Memory B cell (primary cell): ENCODE results near the gene ISLR.

Source experiments
- ATAC-seq: fragments of 150-1000 bp; cut with Tn5 transposase; 2 replicates; pipeline ENCODE4 v1.10.0; 2021; ENCODE audit warnings: low read depth, mild to moderate bottlenecking, moderate library complexity
- DNase-seq, 2 donors: peaks; one replicate each; pipeline ENCODE4 v3.0.0; 2022; ENCODE audit warnings: low spot score in 2 of 2
- H3K27ac Mint-ChIP-seq: one replicate; pipeline ENCODE4 v1.8.0; 2022; ENCODE audit warnings: mild to moderate bottlenecking, moderate library complexity, mixed read lengths
- H3K27me3 Mint-ChIP-seq: one replicate; pipeline ENCODE4 v1.8.0; 2022; ENCODE audit warnings: mixed read lengths
- H3K36me3 Mint-ChIP-seq: one replicate; pipeline ENCODE4 v1.8.0; 2022; ENCODE audit warnings: mild to moderate bottlenecking, mixed read lengths
- H3K4me1 Mint-ChIP-seq: one replicate; pipeline ENCODE4 v1.8.0; 2022; ENCODE audit warnings: mixed read lengths
- H3K4me3 Mint-ChIP-seq: one replicate; pipeline ENCODE4 v1.8.0; 2022; ENCODE audit warnings: mild to moderate bottlenecking, moderate library complexity, mixed read lengths
- H3K9me3 Mint-ChIP-seq: one replicate; pipeline ENCODE4 v1.8.0; 2022; ENCODE audit warnings: mixed read lengths

Gene ISLR

GRCh38 chr15:74185710-74186348 lies 12.3 kb downstream of the ISLR start:
- Mint-ChIP-seq H3K27me3 (peaks cover 7% of the 10 kb centered on the region), H3K9me3 (no peaks in the 10 kb centered on the region), H3K36me3 (no peaks in the 10 kb centered on the region), H3K4me1 (peaks cover 2% of the 10 kb centered on the region), H3K4me3 (no peak overlapping the region), H3K27ac (no peak overlapping the region)
- ATAC-seq (no peak), DNase-seq (no peak)

GRCh38 chr15:74188216-74188615 lies 14.7 kb downstream of the ISLR start:
- Mint-ChIP-seq H3K27me3 (peaks cover 6% of the 10 kb centered on the region), H3K27ac (no peak overlapping the region), H3K4me1 (peaks cover 2% of the 10 kb centered on the region), H3K4me3 (no peak overlapping the region), H3K9me3 (no peaks in the 10 kb centered on the region), H3K36me3 (no peaks in the 10 kb centered on the region)
- DNase-seq (no peak), ATAC-seq (no peak)

- Mint-ChIP-seq H3K36me3 (no peaks in the 10 kb centered on the region), H3K27ac (no peak overlapping the region), H3K9me3 (no peaks in the 10 kb centered on the region), H3K4me1 (peaks cover 2% of the 10 kb centered on the region), H3K27me3 (peaks cover 6% of the 10 kb centered on the region), H3K4me3 (no peak overlapping the region)
- DNase-seq (no peak), ATAC-seq (no peak)
Measured at GRCh38 chr15:74191798-74192197, 18.3 kb downstream of the ISLR start.

GRCh38 chr15:74192751-74193150 lies 19.2 kb downstream of the ISLR start:
- peaks cover 3% of the 10 kb centered on the region for H3K27me3 Mint-ChIP-seq
- no peaks in the 10 kb centered on the region for H3K36me3 Mint-ChIP-seq
- no peak for DNase-seq
- no peak overlapping the region for H3K4me3 Mint-ChIP-seq
- H3K4me1 Mint-ChIP-seq: no peaks in the 10 kb centered on the region
- no peak overlapping the region for H3K27ac Mint-ChIP-seq
- H3K9me3 Mint-ChIP-seq: no peaks in the 10 kb centered on the region
- no peak for ATAC-seq

- no peak overlapping the region for H3K4me3 Mint-ChIP-seq
- H3K4me1 Mint-ChIP-seq: no peaks in the 10 kb centered on the region
- H3K27ac Mint-ChIP-seq: no peak overlapping the region
- DNase-seq (no peak), ATAC-seq (no peak)
- peaks cover 3% of the 10 kb centered on the region for H3K27me3 Mint-ChIP-seq
- no peaks in the 10 kb centered on the region for H3K9me3 Mint-ChIP-seq
- H3K36me3 Mint-ChIP-seq: no peaks in the 10 kb centered on the region
Measured at GRCh38 chr15:74193299-74193718, 19.8 kb downstream of the ISLR start.

- no peak overlapping the region for H3K4me3 Mint-ChIP-seq
- ATAC-seq: no peak
- H3K27ac Mint-ChIP-seq: no peak overlapping the region
- peaks cover 3% of the 10 kb centered on the region for H3K27me3 Mint-ChIP-seq
- no peak for DNase-seq
- H3K4me1 Mint-ChIP-seq: no peaks in the 10 kb centered on the region
- H3K36me3 Mint-ChIP-seq: no peaks in the 10 kb centered on the region
- no peaks in the 10 kb centered on the region for H3K9me3 Mint-ChIP-seq
Measured at GRCh38 chr15:74193905-74194304, 20.4 kb downstream of the ISLR start.

GRCh38 chr15:74194572-74195559 lies 21.4 kb downstream of the ISLR start:
- Mint-ChIP-seq H3K9me3 (no peaks in the 10 kb centered on the region), H3K4me3 (no peak overlapping the region), H3K27ac (no peak overlapping the region), H3K4me1 (no peaks in the 10 kb centered on the region), H3K36me3 (no peaks in the 10 kb centered on the region), H3K27me3 (peaks cover 3% of the 10 kb centered on the region)
- no peak for DNase-seq
- ATAC-seq: no peak

GRCh38 chr15:74196175-74196574 lies 22.7 kb downstream of the ISLR start:
- Mint-ChIP-seq H3K36me3 (no peaks in the 10 kb centered on the region), H3K9me3 (no peaks in the 10 kb centered on the region), H3K27me3 (peaks cover 3% of the 10 kb centered on the region), H3K4me1 (no peaks in the 10 kb centered on the region), H3K4me3 (no peak overlapping the region), H3K27ac (no peak overlapping the region)
- ATAC-seq (no peak), DNase-seq (no peak)

- H3K4me1 Mint-ChIP-seq: no peaks in the 10 kb centered on the region
- H3K9me3 Mint-ChIP-seq: no peaks in the 10 kb centered on the region
- no peak overlapping the region for H3K27ac Mint-ChIP-seq
- H3K36me3 Mint-ChIP-seq: no peaks in the 10 kb centered on the region
- peaks cover 6% of the 10 kb centered on the region for H3K27me3 Mint-ChIP-seq
- H3K4me3 Mint-ChIP-seq: no peak overlapping the region
- DNase-seq (no peak), ATAC-seq (no peak)
Measured at GRCh38 chr15:74197176-74197965, 23.9 kb downstream of the ISLR start.

- Mint-ChIP-seq H3K4me3 (no peak overlapping the region), H3K27ac (no peak overlapping the region), H3K9me3 (no peaks in the 10 kb centered on the region), H3K27me3 (peaks cover 5% of the 10 kb centered on the region), H3K4me1 (no peaks in the 10 kb centered on the region), H3K36me3 (no peaks in the 10 kb centered on the region)
- no peak for ATAC-seq
- no peak for DNase-seq
Measured at GRCh38 chr15:74199297-74199652, 25.8 kb downstream of the ISLR start.

GRCh38 chr15:74200412-74200815 lies 26.9 kb downstream of the ISLR start:
- Mint-ChIP-seq H3K9me3 (no peaks in the 10 kb centered on the region), H3K36me3 (no peaks in the 10 kb centered on the region), H3K27ac (no peak overlapping the region), H3K4me3 (no peak overlapping the region), H3K4me1 (no peaks in the 10 kb centered on the region), H3K27me3 (peaks cover 11% of the 10 kb centered on the region)
- DNase-seq: no peak
- ATAC-seq: no peak

- Mint-ChIP-seq H3K9me3 (no peaks in the 10 kb centered on the region), H3K27ac (no peak overlapping the region), H3K4me3 (no peak overlapping the region), H3K4me1 (no peaks in the 10 kb centered on the region), H3K27me3 (peaks cover 11% of the 10 kb centered on the region), H3K36me3 (no peaks in the 10 kb centered on the region)
- DNase-seq: no peak
- no peak for ATAC-seq
Measured at GRCh38 chr15:74200871-74201419, 27.4 kb downstream of the ISLR start.

- H3K4me1 Mint-ChIP-seq: no peaks in the 10 kb centered on the region
- no peak for ATAC-seq
Measured at GRCh38 chr15:74201710-74202420, 28.4 kb downstream of the ISLR start.

More at GRCh38 chr15:74201710-74202420, 28.4 kb downstream of the ISLR start:
- peaks cover 11% of the 10 kb centered on the region for H3K27me3 Mint-ChIP-seq
- no peaks in the 10 kb centered on the region for H3K36me3 Mint-ChIP-seq
- H3K4me3 Mint-ChIP-seq: no peak overlapping the region
- H3K27ac Mint-ChIP-seq: no peak overlapping the region
- no peak for DNase-seq
- H3K9me3 Mint-ChIP-seq: no peaks in the 10 kb centered on the region
